ENCODE measurements around the gene PFKFB4. TPM values are rescaled to one million over a fixed set of nuclear protein-coding genes. Genes with fewer than 3 reads are reported as not detected.

The PFKFB4 gene
- total RNA-seq, 1 donor from 2014 or later: 7.1 TPM

GRCh38 chr3:48573973-48574585 is 17.5 kb upstream of the PFKFB4 start:
- H3K27me3 Mint-ChIP-seq (ENCODE audit: unreplicated experiment): no peaks in the 10 kb centered on the region
- no peak overlapping the region for H3K4me3 Mint-ChIP-seq (ENCODE audit: unreplicated experiment)
- DNase-seq (ENCODE audit: extremely low spot score, unreplicated experiment): no peak
- H3K27ac Mint-ChIP-seq (ENCODE audit: unreplicated experiment): no peak overlapping the region
- no peaks in the 10 kb centered on the region for H3K4me1 Mint-ChIP-seq (ENCODE audit: unreplicated experiment)
- H3K9me3 Mint-ChIP-seq (ENCODE audit: unreplicated experiment): no peaks in the 10 kb centered on the region
- TF ChIP-seq CTCF (IDR thresholded peaks at IDR 0.05): no peak
- peaks cover 2% of the 10 kb centered on the region for H3K36me3 Mint-ChIP-seq (ENCODE audit: unreplicated experiment)

- H3K36me3 Mint-ChIP-seq (ENCODE audit: unreplicated experiment): peaks cover 4% of the 10 kb centered on the region
- no peaks in the 10 kb centered on the region for H3K4me1 Mint-ChIP-seq (ENCODE audit: unreplicated experiment)
- DNase-seq (ENCODE audit: extremely low spot score, unreplicated experiment): no peak
- TF ChIP-seq CTCF (IDR thresholded peaks at IDR 0.05): no peak
- H3K4me3 Mint-ChIP-seq (ENCODE audit: unreplicated experiment): no peak overlapping the region
- no peak overlapping the region for H3K27ac Mint-ChIP-seq (ENCODE audit: unreplicated experiment)
- H3K27me3 Mint-ChIP-seq (ENCODE audit: unreplicated experiment): no peaks in the 10 kb centered on the region
- no peaks in the 10 kb centered on the region for H3K9me3 Mint-ChIP-seq (ENCODE audit: unreplicated experiment)
Observed at GRCh38 chr3:48572517-48572916, 15.9 kb upstream of the PFKFB4 start.

- peaks cover 4% of the 10 kb centered on the region for H3K36me3 Mint-ChIP-seq (ENCODE audit: unreplicated experiment)
- peaks cover 3% of the 10 kb centered on the region for H3K4me1 Mint-ChIP-seq (ENCODE audit: unreplicated experiment)
- no peak overlapping the region for H3K27ac Mint-ChIP-seq (ENCODE audit: unreplicated experiment)
- no peaks in the 10 kb centered on the region for H3K9me3 Mint-ChIP-seq (ENCODE audit: unreplicated experiment)
- H3K27me3 Mint-ChIP-seq (ENCODE audit: unreplicated experiment): no peaks in the 10 kb centered on the region
- TF ChIP-seq CTCF (IDR thresholded peaks at IDR 0.05): no peak
- H3K4me3 Mint-ChIP-seq (ENCODE audit: unreplicated experiment): no peak overlapping the region
- no peak for DNase-seq (ENCODE audit: extremely low spot score, unreplicated experiment)
Observed at GRCh38 chr3:48571938-48572337, 15.3 kb upstream of the PFKFB4 start.

- Mint-ChIP-seq H3K36me3 (ENCODE audit: unreplicated experiment) (peaks cover 1% of the 10 kb centered on the region), H3K4me3 (ENCODE audit: unreplicated experiment) (no peak overlapping the region), H3K9me3 (ENCODE audit: unreplicated experiment) (no peaks in the 10 kb centered on the region), H3K27ac (ENCODE audit: unreplicated experiment) (no peak overlapping the region), H3K27me3 (ENCODE audit: unreplicated experiment) (no peaks in the 10 kb centered on the region), H3K4me1 (ENCODE audit: unreplicated experiment) (peaks cover 16% of the 10 kb centered on the region)
- DNase-seq (ENCODE audit: extremely low spot score, unreplicated experiment): no peak
- no peak for TF ChIP-seq CTCF (IDR thresholded peaks at IDR 0.05)
Observed at GRCh38 chr3:48569808-48570450, 13.3 kb upstream of the PFKFB4 start.

GRCh38 chr3:48569400-48569799 is 12.8 kb upstream of the PFKFB4 start:
- H3K9me3 Mint-ChIP-seq (ENCODE audit: unreplicated experiment): no peaks in the 10 kb centered on the region

More at GRCh38 chr3:48569400-48569799, 12.8 kb upstream of the PFKFB4 start:
- DNase-seq (ENCODE audit: extremely low spot score, unreplicated experiment): no peak
- H3K4me1 Mint-ChIP-seq (ENCODE audit: unreplicated experiment): peaks cover 20% of the 10 kb centered on the region
- no peak overlapping the region for H3K27ac Mint-ChIP-seq (ENCODE audit: unreplicated experiment)
- no peak for TF ChIP-seq CTCF (IDR thresholded peaks at IDR 0.05)
- H3K36me3 Mint-ChIP-seq (ENCODE audit: unreplicated experiment): peaks cover 1% of the 10 kb centered on the region
- H3K4me3 Mint-ChIP-seq (ENCODE audit: unreplicated experiment): no peak overlapping the region
- no peaks in the 10 kb centered on the region for H3K27me3 Mint-ChIP-seq (ENCODE audit: unreplicated experiment)
